Measurements from ENCODE around the gene MRAS. TPM values are rescaled to one million over a fixed set of nuclear protein-coding genes. Genes with fewer than 3 reads are reported as not detected.

Gene MRAS
- polyA plus RNA-seq, 4 donors, result 0.45 to 10.1 (median 3.6) TPM

Other genes starting within 250 kb of the MRAS start
- gene DZIP1L, start 233.0 kb upstream of the MRAS start, polyA plus RNA-seq, result 1 to 10 TPM in 2 of 4 donors, under 1 TPM in 2; 0.27 to 1.6 (median 0.75) TPM
- gene A4GNT, start 216.2 kb upstream of the MRAS start, polyA plus RNA-seq, result under 1 TPM in 1 of 4 donors, not detected in 3; 0.03 TPM
- 10 to 100 TPM in 1 of 4 donors, 1 to 10 TPM in 3; 4.9 to 12.8 (median 7.4) TPM for gene DBR1, start 173.7 kb upstream of the MRAS start, polyA plus RNA-seq
- 10 to 100 TPM in 3 of 4 donors, 1 to 10 TPM in 1; 9.5 to 29.0 (median 11.8) TPM for gene ARMC8, start 161.3 kb upstream of the MRAS start, polyA plus RNA-seq
- under 1 TPM in 2 of 4 donors, not detected in 2; 0.13 to 0.84 TPM for gene NME9, start 18.7 kb upstream of the MRAS start, polyA plus RNA-seq
- gene ESYT3, start 86.0 kb downstream of the MRAS start, polyA plus RNA-seq, result 1 to 10 TPM in 1 of 4 donors, under 1 TPM in 2, not detected in 1; 0.22 to 1.4 (median 0.31) TPM
- 10 to 100 TPM; 15.2 to 23.5 (median 20.4) TPM for gene CEP70, start 245.7 kb downstream of the MRAS start, polyA plus RNA-seq

All from small intestine (tissue), 4 donors.